ENCODE data around the gene ITGA11.

DNA sequence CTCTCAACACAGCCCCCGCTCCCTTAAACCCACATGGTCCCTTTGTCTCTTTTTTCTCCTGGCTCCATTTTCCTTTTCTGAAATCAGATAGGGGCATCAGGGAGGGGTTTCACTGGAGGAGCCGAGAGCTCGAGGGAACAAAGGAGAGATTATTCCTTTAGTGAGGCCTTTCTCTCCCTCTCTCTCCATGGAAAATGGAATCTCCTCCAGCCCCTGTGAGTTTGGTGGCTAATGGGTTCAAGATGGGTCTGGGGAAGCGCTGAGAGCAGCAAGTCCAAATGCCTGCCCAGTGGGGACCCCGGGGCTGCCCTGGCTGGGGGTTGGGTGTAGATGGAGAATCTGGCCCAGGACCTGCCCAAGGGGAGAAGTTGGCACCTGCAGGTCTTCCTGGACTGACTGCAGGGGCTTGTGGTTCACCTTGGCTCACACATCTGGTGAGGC, 56.8 kb downstream of the ITGA11 start:
- TF ChIP-seq, protein P1, sequence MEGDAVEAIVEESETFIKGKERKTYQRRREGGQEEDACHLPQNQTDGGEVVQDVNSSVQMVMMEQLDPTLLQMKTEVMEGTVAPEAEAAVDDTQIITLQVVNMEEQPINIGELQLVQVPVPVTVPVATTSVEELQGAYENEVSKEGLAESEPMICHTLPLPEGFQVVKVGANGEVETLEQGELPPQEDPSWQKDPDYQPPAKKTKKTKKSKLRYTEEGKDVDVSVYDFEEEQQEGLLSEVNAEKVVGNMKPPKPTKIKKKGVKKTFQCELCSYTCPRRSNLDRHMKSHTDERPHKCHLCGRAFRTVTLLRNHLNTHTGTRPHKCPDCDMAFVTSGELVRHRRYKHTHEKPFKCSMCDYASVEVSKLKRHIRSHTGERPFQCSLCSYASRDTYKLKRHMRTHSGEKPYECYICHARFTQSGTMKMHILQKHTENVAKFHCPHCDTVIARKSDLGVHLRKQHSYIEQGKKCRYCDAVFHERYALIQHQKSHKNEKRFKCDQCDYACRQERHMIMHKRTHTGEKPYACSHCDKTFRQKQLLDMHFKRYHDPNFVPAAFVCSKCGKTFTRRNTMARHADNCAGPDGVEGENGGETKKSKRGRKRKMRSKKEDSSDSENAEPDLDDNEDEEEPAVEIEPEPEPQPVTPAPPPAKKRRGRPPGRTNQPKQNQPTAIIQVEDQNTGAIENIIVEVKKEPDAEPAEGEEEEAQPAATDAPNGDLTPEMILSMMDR (IDR thresholded peaks at IDR 0.05): no peak
- no peak for TF ChIP-seq ZFX (IDR thresholded peaks at IDR 0.05; ENCODE audit: borderline replicate concordance)
